Measurements from ENCODE around the gene PKP4.
"Not testable (repeated sequence)": the region's sequence is repeated elsewhere in the genome, so short reads cannot be mapped to it uniquely, and the experiment has no call there.

PKP4 gene

DNA sequence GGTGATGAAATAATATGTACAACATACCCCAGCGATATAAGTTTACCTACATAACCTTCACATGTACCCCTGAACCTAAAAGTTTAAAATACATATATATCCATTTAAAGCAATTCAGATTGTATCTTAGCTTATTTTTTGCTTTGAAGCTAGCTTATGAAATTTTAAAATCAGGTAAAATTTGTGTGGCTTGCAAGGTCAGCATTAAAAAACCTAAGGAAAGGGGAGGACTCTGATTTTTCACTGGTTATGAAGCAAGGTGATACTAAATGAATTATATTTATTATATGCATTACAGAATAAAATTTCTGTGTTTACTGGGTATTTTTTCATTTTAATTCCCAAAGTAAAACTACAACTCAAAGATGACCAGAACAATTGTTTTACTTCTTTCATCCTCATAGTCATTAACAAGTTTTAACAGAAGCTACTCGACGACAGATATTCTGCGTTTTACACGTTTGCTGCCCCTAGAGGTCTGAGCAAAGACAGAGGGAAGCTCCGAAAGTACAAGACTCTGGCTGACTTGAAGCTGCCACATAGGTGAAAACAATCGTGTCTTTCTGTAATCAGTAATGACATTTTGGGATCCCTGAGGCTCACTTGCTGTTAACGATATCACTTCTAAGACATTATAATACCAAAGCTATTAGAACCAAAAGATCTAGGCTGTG is 17.1 kb downstream of the PKP4 start:
- no peak overlapping the region for H3K4me3 ChIP-seq (ENCODE audit: low read length)
- no peak for DNase-seq (ENCODE audit: low read depth)
- TF ChIP-seq, protein P1, sequence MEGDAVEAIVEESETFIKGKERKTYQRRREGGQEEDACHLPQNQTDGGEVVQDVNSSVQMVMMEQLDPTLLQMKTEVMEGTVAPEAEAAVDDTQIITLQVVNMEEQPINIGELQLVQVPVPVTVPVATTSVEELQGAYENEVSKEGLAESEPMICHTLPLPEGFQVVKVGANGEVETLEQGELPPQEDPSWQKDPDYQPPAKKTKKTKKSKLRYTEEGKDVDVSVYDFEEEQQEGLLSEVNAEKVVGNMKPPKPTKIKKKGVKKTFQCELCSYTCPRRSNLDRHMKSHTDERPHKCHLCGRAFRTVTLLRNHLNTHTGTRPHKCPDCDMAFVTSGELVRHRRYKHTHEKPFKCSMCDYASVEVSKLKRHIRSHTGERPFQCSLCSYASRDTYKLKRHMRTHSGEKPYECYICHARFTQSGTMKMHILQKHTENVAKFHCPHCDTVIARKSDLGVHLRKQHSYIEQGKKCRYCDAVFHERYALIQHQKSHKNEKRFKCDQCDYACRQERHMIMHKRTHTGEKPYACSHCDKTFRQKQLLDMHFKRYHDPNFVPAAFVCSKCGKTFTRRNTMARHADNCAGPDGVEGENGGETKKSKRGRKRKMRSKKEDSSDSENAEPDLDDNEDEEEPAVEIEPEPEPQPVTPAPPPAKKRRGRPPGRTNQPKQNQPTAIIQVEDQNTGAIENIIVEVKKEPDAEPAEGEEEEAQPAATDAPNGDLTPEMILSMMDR (IDR thresholded peaks at IDR 0.05; ENCODE audit: insufficient read depth, low read depth, low read length, missing control alignments) = no peak

DNA sequence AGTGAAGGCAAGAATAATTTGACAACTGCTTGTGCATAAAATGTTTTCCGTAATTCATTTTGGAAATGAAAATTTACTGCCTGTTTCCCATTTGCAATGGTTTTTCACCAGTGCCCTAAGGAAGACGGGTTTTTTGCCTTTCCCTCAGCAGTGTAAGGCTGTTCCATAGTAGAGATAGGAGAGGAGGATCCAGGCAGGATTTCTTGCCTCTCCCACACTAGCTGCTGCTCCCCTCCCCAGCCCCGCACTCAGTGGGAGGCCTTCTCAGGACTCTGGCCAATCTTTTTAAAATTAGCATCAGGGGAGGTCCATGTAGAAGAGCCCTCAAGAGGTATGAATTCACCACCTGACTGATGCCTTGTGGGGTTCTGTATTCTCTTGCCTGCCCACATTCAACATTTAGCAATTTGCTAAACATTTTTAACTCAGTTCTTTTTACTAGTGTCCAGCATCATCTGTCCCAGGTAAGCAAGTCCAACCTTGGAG is 17.8 kb downstream of the PKP4 start:
- not testable (repeated sequence) for DNase-seq (ENCODE audit: low read depth); H3K4me3 ChIP-seq (ENCODE audit: low read length)

DNA sequence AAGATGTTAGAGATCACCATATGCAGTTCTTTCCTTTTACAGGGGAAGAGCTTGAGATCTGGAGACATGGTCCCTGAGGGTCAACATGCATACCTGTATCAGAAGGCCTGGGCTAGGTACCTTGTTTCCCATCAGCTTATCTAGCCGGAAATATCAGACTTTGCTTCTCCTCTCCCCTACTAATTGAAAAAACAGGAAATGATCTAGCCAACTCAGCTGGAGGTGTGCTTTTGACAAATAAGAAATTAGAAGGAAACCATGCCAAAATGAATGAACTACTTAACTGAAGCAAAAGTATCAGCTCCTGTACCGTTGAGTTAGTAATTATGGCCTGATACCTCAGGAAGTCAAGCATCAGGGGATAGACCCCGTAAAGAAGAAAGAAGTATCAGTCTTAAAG is 20.4 kb downstream of the PKP4 start:
- H3K4me3 ChIP-seq (ENCODE audit: low read length) = no peak overlapping the region
- DNase-seq (ENCODE audit: low read depth) = no peak
- TF ChIP-seq, protein P1 (IDR thresholded peaks at IDR 0.05; ENCODE audit: insufficient read depth, low read depth, low read length, missing control alignments) = no peak

DNA sequence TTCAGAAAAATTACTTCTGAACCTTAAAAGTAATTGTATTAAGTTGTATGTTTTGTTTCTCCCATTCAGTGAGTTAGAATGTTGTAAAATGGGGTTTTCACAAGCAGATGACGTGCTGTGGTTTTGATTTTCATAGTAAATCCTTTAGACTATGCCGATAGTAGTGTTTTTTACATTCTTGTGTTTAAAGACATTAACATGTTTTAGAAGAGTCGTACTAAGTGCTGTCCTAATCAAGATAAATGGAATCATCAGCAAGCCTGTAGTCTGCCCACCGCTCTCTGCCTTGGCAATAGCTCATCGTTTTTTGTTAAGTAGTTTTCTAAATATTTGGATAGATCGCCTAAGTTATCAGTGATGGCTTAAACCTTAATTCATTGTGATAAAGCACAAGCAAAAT is 21.5 kb downstream of the PKP4 start:
- no peak overlapping the region for H3K4me3 ChIP-seq (ENCODE audit: low read length)
- TF ChIP-seq, protein P1 (IDR thresholded peaks at IDR 0.05; ENCODE audit: insufficient read depth, low read depth, low read length, missing control alignments) = no peak

DNA sequence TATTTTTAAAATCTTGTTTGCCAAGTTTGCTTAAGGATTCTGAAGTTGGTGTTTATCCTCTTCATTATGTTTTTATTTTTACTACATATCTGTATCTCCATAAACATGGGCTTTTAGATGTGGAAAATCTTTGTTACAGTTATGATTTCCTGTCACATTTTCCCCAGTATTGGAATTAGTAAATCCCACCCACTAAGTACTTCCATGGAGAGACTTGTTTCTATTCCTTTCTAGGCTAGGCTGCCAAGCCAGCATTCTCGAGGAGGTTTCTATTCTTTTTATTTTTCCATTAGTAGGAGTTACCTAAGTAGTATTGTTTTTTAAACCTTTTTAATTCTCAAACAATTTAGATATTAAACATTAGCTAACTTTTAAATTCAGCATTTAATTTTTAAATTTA is 22.1 kb downstream of the PKP4 start:
- no peak for DNase-seq (ENCODE audit: low read depth)
- H3K4me3 ChIP-seq (ENCODE audit: low read length) = no peak overlapping the region
- TF ChIP-seq, protein P1 (IDR thresholded peaks at IDR 0.05; ENCODE audit: insufficient read depth, low read depth, low read length, missing control alignments) = no peak

More for the DNA sequence above, 21.5 kb downstream of the PKP4 start:
- DNase-seq (ENCODE audit: low read depth) = no peak

DNA sequence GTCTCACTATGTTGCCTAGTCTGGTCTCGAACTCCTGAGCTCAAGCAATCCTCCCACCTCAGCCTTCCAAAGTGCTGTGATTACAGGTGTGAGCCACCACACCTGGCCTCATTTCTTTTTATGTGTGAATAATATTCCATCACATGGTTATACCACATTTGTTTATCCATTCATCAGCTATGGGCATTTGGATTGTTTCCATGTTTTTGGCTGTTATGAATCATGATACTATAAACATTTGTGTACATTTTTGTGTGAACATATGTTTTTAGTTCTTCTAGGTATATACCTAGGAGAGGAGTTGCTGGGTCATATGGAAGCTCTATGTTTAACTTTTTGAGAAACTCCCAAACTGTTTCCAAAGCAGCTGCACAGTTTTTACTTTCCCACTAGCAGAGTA is 24.4 kb downstream of the PKP4 start:
- H3K4me3 ChIP-seq (ENCODE audit: low read length) = no peak overlapping the region
- DNase-seq (ENCODE audit: low read depth) = no peak
- TF ChIP-seq, protein P1 (IDR thresholded peaks at IDR 0.05; ENCODE audit: insufficient read depth, low read depth, low read length, missing control alignments) = no peak

DNA sequence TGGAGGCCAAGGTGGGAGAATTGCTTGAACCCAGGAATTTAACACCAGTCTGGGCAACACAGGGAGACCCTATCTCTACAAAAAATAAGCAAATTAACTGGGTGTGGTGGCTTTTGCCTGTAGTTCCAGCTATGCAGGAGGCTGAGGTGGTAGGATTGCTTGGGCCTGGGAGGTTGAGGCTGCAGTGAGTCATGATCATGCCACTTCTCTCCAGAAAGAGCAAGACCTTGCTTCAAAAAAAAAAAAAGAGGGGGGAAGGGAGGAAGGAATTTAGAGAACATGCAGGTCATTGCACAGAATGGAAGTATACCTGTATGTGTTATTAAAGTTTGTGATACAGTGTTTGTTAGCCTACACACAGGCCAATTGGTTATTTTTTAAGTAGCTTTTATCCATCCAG is 25.8 kb downstream of the PKP4 start:
- DNase-seq (ENCODE audit: low read depth) = peak; percentile 60
- no peak overlapping the region for H3K4me3 ChIP-seq (ENCODE audit: low read length)
- TF ChIP-seq, protein P1 (IDR thresholded peaks at IDR 0.05; ENCODE audit: insufficient read depth, low read depth, low read length, missing control alignments) = no peak

All from epithelial cell of esophagus (primary cell).